NCI-H524 (cell line): ENCODE results near the gene NAALADL2.
"Not testable (repeated sequence)": the region's sequence is repeated elsewhere in the genome, so short reads cannot be mapped to it uniquely, and the experiment has no call there.

Source experiments
- DNase-seq, 2 experiments: peaks; one replicate each; lab custom pipeline; 2025; lab: John Stamatoyannopoulos, UW

NAALADL2 gene

DNA sequence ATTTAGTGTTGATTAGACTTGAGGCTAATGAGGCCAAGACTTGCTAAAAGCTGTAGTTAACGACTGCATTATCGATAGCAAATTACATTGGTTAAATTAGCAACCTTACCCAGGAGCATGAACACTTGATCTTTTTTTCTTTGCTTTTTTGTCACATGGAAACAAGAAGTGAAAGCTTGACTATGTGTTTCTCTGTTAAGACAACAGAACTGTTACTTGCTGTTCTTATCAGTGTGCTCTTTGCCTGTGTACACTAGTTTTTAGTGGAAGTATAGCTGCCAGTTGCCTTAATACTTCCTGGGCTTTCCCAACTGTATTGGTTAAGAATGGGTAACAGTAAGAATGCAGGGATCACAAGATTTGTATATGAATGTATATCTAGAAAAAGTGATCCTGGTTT lies 625.5 kb downstream of the NAALADL2 start:
- no peak for DNase-seq

DNA sequence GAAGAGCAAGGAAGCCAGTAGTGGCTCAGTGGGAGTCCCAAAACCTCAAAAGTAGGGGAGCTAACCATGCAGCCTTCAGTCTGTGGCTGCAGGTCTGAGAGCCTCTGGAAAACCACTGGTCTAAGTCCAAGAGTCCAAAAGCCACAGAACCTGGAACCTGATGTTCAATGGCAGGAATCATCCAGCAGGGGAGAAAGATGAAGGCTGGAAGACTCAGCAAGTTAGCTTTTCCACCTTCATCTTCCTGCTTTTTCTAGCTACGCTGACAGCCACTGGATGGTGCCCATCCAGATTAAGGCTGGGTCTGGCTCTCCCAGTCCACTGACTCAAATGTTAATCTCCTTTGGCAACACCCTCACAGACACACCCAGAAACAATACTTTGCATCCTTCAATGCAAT lies 626.3 kb downstream of the NAALADL2 start:
- DNase-seq, result no peak

- DNase-seq, result no peak
Measured at GRCh38 chr3:175486255-175486654, 627.1 kb downstream of the NAALADL2 start.

DNA sequence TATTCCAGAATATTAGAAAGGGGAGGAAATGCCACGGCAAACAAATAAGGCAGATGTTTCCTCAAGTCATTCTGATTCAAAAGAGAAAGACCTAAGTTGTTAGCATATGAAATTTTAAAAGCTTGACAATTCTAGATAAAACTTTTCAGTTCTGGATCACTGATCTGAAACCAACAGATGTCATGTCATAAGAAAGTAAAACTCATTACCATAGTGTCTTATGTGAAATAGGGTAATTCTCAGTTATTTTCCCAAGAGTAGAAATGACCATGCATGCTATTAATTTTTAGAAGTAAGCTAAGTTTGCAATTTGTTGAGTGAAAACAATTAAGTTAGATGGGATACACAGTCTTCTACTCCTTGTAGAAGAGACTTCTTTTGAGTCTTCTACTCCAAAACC lies 630.3 kb downstream of the NAALADL2 start:
- DNase-seq, result no peak

DNA sequence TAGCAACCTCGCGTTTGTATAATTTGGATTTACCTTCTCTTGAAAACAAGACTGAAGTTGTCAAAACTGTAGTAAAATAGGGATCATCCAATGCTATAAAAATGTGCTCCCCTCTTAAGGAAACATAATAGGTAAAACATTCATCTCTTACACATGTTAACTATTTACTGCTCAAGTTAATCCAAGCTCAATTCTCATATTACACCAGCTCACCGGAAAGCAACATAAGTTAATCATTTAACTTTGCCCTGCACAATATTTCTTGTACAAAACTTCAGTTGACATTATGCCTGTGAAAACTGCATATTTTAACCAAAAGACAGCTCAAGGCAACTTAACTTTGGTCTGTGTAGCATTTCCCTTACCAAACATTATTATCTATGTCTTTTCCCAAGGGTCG lies 634.2 kb downstream of the NAALADL2 start:
- DNase-seq, result no peak

- DNase-seq, result no peak
Measured at GRCh38 chr3:175495331-175495730, 636.2 kb downstream of the NAALADL2 start.

DNA sequence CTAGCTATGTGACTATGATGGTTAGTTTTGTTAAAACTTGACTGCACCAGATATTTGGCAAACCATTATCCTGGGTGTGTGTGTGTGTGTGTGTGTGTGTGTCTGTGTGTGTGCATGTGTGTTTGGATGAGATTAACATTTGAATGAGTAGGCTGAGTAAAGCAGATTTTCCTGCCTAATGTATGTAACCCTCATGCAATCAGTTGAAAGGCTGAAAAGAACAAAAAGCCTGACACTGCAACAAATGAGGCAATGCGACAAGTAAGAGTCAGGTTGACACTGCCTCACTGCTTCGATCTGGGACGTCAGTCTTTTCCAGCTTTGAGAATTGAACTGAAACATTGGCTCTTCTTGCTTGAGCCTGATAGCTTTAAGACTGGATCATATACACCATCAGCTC lies 643.0 kb downstream of the NAALADL2 start:
- no peak for DNase-seq

DNA sequence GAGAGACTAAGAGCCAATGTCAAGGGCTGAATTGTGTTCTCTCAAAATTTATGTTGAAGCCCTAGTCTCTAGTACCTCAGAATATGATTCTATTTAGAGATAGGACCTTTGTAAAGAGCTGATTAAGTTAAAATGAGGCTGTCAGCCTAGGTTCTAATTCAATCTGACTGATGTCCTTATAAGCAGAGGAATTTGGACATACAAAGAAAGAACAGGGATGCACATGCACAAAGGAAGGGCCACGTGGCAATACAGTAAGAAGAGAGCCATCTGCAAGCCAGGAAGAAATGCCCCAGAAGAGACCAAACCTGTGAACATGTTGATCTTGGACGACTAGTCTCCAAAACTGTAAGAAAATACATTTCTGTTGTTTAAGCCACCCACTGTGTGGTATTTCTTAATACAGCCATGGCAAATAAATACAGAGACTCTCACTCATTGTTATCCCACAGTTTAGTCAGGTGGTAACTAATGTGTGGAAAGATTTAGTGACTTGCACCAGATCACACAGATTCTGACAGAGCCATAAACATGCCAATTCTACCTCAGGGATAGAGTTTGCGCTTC lies 652.2 kb downstream of the NAALADL2 start:
- DNase-seq, result no peak

DNA sequence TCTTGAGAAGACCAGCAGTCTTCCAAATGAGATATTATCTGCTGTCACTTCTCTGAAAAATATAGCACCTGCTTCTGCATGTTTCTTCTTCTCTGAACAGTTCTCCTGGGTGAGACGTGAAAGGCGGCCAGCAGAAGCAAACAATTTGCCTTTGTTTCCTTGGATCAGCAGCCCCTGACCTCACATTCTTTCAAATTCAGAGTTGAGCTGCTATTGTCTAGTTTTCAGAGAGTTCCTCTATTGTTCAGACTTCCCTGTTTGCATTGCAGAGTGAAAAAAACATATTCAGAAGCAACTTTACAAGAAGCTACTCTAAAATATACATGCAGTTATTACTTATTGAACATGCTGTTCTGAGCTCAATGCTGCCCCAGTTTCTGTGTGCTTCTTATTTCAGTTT lies 653.6 kb downstream of the NAALADL2 start:
- DNase-seq, result no peak

GRCh38 chr3:175518459-175518858 lies 659.3 kb downstream of the NAALADL2 start:
- no peak for DNase-seq

DNA sequence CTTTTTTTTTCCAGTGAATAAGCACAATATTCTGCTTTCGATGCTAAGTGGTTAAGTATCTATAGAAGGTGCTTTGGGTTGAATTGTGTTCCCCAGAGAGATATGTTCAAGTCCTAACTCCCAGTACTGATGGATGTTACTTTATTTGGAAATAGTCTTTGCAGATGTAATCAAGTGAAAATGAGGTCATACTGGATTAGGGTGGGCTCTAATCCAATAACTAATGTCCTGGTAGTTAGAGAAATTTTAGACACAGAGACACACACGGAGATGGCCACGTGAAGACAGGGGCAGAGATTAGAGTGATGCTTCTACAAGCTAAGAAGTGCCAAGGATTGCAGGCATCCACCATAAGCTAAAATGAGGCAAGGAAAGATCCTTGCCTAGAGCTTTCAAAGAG lies 662.3 kb downstream of the NAALADL2 start:
- DNase-seq, result no peak

GRCh38 chr3:175526191-175526590 lies 667.1 kb downstream of the NAALADL2 start:
- no peak for DNase-seq

DNA sequence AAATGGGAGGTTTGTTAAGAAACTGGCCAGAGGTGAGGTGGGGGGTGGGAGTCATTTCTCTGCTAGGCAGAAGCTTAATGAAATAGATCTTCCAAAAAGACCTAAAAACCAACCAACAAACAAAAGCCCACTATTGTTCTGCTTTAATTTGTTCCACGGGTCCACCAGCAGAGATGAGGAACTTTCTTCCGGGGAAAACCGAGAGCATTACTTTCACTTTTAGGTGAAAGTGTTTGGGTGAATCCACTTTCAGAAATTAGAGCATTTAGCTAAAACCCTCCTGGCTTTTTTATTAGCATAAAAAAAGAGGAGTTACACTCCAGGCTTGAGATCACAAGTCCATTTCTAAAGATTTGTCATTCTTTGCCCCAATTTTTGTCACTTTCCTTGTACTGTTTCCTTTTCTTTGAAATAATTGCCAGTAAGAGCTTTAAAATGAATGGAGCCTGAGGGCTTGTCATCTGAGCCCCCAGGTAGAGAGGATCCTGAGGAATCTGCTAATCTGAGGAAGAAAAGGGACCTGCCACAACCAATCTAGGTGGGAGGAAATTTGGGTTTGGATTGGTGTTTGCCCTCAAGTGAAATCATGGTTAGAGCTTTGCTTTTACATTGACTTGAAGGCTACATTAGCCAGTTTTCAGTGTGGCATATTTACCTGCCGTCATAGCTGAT lies 667.6 kb downstream of the NAALADL2 start:
- no peak for DNase-seq

DNA sequence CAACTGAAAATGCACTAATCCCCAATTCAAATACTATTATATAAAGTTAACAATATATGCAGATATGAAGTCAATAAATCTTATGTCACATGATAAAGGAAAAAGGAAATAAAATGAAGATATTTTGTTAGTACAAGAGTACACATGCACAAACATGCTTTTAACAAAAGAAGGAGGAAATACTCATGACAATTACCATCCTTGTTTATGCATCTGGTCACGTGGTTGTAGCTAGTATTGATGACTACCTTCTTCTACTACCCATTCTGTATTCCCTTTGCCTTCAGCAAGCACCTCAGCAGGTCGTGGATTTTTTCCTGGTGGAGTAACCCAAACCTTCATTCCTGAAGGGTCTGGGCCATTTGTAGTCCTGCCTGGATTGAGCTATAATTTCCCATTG lies 669.6 kb downstream of the NAALADL2 start:
- not testable (repeated sequence) for DNase-seq

DNA sequence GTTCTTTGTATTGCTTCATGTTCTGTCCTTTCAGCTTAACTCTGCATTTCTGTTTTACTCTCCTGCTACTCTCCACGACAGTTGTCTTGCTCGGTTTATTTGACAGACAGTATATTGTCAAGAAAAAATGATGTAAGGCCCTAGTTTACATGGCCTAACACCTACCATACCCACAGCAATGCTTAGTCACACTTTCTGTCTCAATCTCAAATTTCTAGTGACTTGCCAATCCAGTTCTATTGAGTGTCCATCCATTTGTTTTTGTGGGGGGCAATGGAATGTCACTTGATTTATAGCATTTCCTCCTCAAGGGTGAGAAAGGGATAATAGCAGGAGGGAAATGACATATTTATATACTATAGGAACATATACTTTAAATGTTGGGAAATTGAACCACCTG lies 676.2 kb downstream of the NAALADL2 start:
- DNase-seq, result no peak

GRCh38 chr3:175546115-175546514 lies 687.0 kb downstream of the NAALADL2 start:
- DNase-seq, result no peak

DNA sequence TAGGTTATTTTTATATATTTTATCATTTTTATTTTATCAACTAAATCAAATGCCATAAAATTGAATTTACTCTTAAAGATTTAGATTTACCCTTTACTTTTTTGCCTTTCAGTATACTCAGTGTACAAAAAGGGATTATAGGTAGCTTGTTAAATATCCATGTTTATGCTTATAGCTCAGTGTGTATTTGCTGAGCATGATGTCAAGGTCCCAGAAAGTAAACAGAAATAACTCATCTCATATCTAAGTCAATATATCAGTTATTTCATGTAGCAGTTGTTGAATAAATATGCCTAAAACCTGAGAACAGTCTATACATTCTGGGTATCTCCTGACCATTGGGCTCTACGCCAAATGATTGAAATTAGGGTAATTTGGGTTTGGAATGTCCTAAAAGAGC lies 693.8 kb downstream of the NAALADL2 start:
- DNase-seq, result no peak

DNA sequence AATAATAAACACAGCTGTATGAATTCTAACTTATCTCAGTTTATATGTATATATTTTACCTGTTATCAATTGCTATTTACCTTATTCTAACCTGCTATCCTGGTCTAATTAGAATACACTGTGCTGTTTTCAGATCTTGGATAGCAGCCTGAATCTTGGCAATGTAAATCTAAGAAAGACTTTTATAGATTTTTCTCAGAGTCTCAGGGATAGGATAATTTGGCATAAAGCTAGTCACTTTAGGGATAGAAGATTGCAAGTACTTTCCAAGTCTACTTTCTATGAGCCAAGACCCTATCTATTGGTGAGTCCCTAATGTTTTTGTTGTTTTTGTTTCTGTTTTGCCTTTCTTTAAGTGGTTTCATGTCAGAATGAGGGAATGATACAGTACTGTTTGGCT lies 695.7 kb downstream of the NAALADL2 start:
- no peak for DNase-seq

DNA sequence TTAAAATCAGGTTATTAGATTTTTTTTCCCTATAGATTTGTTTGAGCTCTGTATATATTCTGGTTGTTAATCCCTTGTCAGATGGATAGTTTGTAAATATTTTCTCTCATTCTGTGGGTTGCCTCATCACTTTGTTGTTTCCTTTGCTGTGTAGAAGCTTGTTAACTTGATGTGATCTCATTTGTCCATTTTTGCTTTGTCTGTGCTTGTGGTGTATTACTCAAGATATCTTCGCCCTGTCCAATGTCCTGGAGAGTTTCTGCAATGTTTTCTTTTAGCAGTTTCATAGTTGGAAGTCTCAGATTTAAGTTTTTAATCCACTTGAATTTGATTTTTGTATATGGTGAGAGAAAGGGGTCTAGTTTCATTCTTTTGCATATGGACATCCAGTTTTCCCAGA lies 699.1 kb downstream of the NAALADL2 start:
- no peak for DNase-seq

GRCh38 chr3:175564363-175564762 lies 705.2 kb downstream of the NAALADL2 start:
- no peak for DNase-seq

- DNase-seq, result no peak
Measured at GRCh38 chr3:175571096-175571495, 712.0 kb downstream of the NAALADL2 start.

DNA sequence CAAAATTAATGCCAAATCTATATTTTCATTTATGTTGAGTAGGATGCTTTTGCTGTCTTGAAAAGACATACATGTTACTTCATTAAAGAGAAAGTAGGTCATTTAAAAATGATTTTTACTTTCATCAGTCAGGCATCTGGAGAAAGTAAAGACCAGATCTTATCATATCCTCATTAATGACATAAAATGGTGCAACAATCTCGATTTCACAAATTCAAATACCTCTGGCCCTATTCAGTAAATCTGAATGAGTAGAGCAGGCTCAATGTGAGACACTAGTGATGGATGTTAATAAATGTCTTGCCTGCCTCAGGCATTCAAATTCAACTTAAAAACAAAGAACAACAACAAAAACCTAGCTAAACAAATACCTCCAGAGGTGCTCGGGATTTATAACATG lies 714.1 kb downstream of the NAALADL2 start:
- DNase-seq, result no peak

- no peak for DNase-seq
Measured at GRCh38 chr3:175580318-175580717, 721.2 kb downstream of the NAALADL2 start.

GRCh38 chr3:175585898-175586297 lies 726.8 kb downstream of the NAALADL2 start:
- DNase-seq, result no peak
